PC-9 (cell line): ENCODE data around the gene FAM72B. TPM values are rescaled to one million over a fixed set of nuclear protein-coding genes. Genes with fewer than 3 reads are reported as not detected.
A peak's percentile ranks its signal among the peaks of the same experiment; 100 is the strongest.
"Not testable (repeated sequence)": the region's sequence is repeated elsewhere in the genome, so short reads cannot be mapped to it uniquely, and the experiment has no call there.

Source experiments
- BruUV-seq: library from RNA; stranded (reverse); fragments of 400-500 nt; replicated peaks from 2 replicates; lab custom pipeline; 2021; lab: Mats Ljungman, UMichigan
- CTCF ChIA-PET: fragments of 300-600 bp; sonication (Branson Sonifier 250); formaldehyde crosslinking; loops from one replicate; lab custom pipeline; 2022; ENCODE audit warnings: antibody characterized with exemption; lab: Charles Lee
- POLR2A ChIA-PET: fragments of 300-600 bp; sonication (Branson Sonifier 250); formaldehyde crosslinking; loops from one replicate; lab custom pipeline; 2022; ENCODE audit warnings: antibody characterized with exemption; ENCODE audit not compliant: unreplicated experiment; lab: Charles Lee
- DNase-seq, 2 experiments: peaks; one replicate each; pipeline versions ENCODE4 v3.0.0 to v3.0.0-alpha.2; 2015 to 2022; ENCODE audit warnings: mixed read lengths in 1 of 2
- H2AFZ ChIP-seq: fragments of 200-600 bp; sonication (generic); 2 replicates; pipeline ENCODE4 v1.8.1; 2017; ENCODE audit warnings: antibody characterized with exemption
- H3F3A ChIP-seq: fragments of 200-600 bp; sonication (generic); 2 replicates; pipeline ENCODE4 v1.8.1; 2017; ENCODE audit warnings: antibody characterized with exemption, mild to moderate bottlenecking, low read depth; ENCODE audit not compliant: insufficient read depth
- H3K27ac ChIP-seq: fragments of 200-600 bp; sonication (generic); 2 replicates; pipeline ENCODE4 v1.6.1; 2016; ENCODE audit warnings: mixed run types
- H3K27me3 ChIP-seq: fragments of 200-600 bp; sonication (generic); 2 replicates; pipeline ENCODE4 v1.6.1; 2016; ENCODE audit warnings: low read depth, mixed run types; ENCODE audit not compliant: insufficient read depth
- H3K36me3 ChIP-seq: fragments of 200-600 bp; sonication (generic); 2 replicates; pipeline ENCODE4 v1.6.1; 2016; ENCODE audit warnings: low read depth, mixed run types
- H3K4me1 ChIP-seq: fragments of 200-600 bp; sonication (generic); replicated peaks from 2 replicates; pipeline ENCODE4 v1.6.1; 2016; ENCODE audit warnings: mixed run types; ENCODE audit not compliant: insufficient read depth
- H3K4me2 ChIP-seq: fragments of 200-600 bp; sonication (generic); 2 replicates; pipeline ENCODE4 v1.6.1; 2017; ENCODE audit warnings: mixed run types
- H3K4me3 ChIP-seq: fragments of 200-600 bp; sonication (generic); 2 replicates; pipeline ENCODE4 v1.6.1; 2016; ENCODE audit warnings: mixed run types
- H3K79me2 ChIP-seq: fragments of 200-600 bp; sonication (generic); 2 replicates; pipeline ENCODE4 v1.6.1; 2017; ENCODE audit warnings: low read depth, mixed run types
- H3K9me2 ChIP-seq: fragments of 200-600 bp; sonication (generic); 2 replicates; pipeline ENCODE4 v1.8.1; 2017; ENCODE audit warnings: mild to moderate bottlenecking; ENCODE audit not compliant: insufficient read depth
- H3K9me3 ChIP-seq: fragments of 200-600 bp; sonication (generic); 2 replicates; pipeline ENCODE4 v1.8.1; 2016; ENCODE audit warnings: low read depth; ENCODE audit not compliant: insufficient read depth
- H4K20me1 ChIP-seq: fragments of 200-600 bp; sonication (generic); 2 replicates; pipeline ENCODE4 v1.8.1; 2017; ENCODE audit not compliant: insufficient read depth
- intact Hi-C: fragments of 100-400 bp; cut with micrococcal nuclease; formaldehyde crosslinking; loops from one replicate; pipeline ENCODE4 v1.10.0; 2022; ENCODE audit not compliant: unreplicated experiment
- total RNA-seq: library from RNA; stranded (reverse); gene quantifications from 2 replicates; pipeline ENCODE4 v1.2.3, GENCODE V29; 2021

FAM72B gene
- total RNA-seq, 1 experiment from 2014 or later = 19.4 TPM

DNA sequence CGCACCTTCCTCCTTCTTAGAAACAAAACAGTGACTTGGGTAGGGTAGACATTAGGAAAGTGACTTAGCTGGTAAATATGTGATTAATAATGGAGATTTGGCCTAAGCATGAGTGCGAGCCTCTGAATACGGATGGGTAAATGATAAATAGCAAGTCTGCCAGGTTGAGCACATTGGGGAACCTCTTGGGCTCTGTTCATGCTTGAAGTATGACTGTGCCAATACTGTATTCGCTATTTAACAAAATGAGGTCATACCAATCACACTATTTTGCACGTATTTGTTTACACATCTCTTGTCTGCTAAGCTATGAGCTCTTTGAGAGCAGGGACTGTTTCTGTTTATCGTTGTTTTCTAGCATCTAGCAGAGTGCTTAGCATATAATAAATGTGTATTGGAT is 24.2 kb upstream of the FAM72B start:
- H3K4me2 ChIP-seq, CTCF ChIA-PET, H3F3A ChIP-seq, BruUV-seq, H3K27me3 ChIP-seq, DNase-seq, H3K79me2 ChIP-seq, H3K4me3 ChIP-seq, POLR2A ChIA-PET, H3K36me3 ChIP-seq, H3K9me2 ChIP-seq, H3K27ac ChIP-seq, intact Hi-C loops, H3K4me1 ChIP-seq, H2AFZ ChIP-seq, H3K9me3 ChIP-seq, H4K20me1 ChIP-seq: not testable (repeated sequence)

DNA sequence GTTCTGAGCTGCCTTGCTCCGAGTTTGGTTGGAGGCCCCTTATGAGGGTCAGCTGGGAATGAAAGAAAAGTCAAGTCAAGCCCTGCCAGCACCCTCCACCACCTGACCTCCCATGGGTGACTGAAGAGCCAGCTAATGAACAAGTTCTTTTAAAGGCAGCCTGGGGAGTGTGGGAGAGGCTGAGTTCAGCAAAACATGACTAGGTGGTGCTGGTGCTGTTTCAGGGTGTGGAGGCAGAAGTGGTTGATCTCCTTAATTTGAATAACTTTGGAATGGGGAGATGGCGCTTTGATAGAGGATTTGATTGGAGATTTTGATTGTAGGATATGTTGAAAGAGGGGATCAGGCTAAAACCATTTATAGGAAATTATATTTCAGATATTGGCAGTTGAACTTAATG is 23.2 kb upstream of the FAM72B start:
- CTCF ChIA-PET, H2AFZ ChIP-seq, H3K36me3 ChIP-seq, H3K79me2 ChIP-seq, H3K4me3 ChIP-seq, DNase-seq, H3K27me3 ChIP-seq, POLR2A ChIA-PET, BruUV-seq, H3K27ac ChIP-seq, H3K4me1 ChIP-seq, H3K9me2 ChIP-seq, intact Hi-C loops, H3K4me2 ChIP-seq, H3K9me3 ChIP-seq, H3F3A ChIP-seq, H4K20me1 ChIP-seq: not testable (repeated sequence)

DNA sequence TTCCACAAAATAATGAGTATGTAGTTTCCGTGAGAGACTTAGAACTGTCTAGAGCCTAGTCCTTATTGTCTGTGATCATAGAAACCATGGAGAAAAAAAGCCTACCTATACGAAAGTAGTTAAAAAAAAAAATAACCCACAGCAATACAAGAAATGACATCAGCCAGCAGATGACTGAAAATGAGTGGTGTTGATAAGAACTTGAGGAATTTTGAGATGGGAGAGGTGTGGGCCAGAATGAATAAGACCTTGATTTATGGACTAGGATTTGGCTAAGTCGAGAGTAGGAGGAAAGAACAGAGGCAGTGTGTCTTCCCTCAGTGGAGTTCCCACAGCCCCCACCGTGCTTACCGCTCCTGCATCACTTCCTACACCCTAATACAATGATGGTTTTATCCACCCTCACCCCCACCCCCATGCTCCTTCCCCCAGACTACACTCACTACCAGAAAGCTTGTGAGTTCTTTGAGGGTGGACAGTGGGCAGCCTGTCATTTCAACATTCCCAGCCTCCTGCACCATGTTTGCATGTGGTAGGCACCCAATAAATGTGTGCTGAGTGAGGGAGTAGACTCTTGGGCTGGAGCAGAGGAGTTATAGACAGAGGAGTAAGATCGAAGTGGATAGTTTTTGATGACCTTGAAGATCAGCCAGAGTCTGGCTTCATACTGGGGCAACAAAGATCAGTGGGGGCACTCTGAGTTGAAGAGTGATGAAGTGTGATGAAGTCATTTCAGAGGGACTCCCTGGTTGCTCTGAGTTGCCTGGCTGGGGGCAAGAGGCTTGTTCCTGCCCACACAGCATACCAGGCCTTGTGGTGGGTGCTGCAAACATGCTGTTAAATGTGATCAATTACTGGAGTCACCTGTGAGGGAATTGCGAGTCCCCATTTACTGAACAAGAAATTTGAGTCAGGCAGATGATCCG is 21.9 kb upstream of the FAM72B start:
- H2AFZ ChIP-seq, H3K27ac ChIP-seq, H4K20me1 ChIP-seq, DNase-seq, H3K9me2 ChIP-seq, H3K9me3 ChIP-seq, POLR2A ChIA-PET, H3F3A ChIP-seq, BruUV-seq, H3K4me2 ChIP-seq, CTCF ChIA-PET, H3K4me3 ChIP-seq, H3K27me3 ChIP-seq, H3K79me2 ChIP-seq, H3K36me3 ChIP-seq, H3K4me1 ChIP-seq, intact Hi-C loops: not testable (repeated sequence)

DNA sequence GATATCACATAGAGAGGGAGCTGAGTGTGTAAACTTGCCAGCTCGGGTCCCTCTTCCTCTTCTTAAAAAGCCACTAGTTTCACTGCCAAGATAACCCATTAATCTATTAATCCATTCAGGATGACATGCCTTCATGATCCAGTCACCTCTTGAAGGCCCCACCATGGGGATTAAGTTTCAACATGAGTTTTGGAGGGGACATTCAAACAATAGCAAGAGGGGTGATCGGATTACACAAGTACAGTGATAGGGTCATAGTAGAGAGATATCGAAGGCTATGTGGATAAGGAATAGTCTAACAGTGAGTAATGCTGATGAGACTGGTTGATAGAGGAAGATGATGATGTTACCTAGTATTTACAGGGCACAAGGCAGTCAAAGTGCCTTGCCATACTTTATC is 18.8 kb upstream of the FAM72B start:
- H3K9me3 ChIP-seq, POLR2A ChIA-PET, CTCF ChIA-PET, H4K20me1 ChIP-seq, H3K4me2 ChIP-seq, H3K27ac ChIP-seq, H3K4me3 ChIP-seq, H3K79me2 ChIP-seq, H3K36me3 ChIP-seq, H3K4me1 ChIP-seq, BruUV-seq, H2AFZ ChIP-seq, H3K9me2 ChIP-seq, intact Hi-C loops, H3K27me3 ChIP-seq, H3F3A ChIP-seq: not testable (repeated sequence)
- peak in 1 of 2 experiments; percentile 50 for DNase-seq

DNA sequence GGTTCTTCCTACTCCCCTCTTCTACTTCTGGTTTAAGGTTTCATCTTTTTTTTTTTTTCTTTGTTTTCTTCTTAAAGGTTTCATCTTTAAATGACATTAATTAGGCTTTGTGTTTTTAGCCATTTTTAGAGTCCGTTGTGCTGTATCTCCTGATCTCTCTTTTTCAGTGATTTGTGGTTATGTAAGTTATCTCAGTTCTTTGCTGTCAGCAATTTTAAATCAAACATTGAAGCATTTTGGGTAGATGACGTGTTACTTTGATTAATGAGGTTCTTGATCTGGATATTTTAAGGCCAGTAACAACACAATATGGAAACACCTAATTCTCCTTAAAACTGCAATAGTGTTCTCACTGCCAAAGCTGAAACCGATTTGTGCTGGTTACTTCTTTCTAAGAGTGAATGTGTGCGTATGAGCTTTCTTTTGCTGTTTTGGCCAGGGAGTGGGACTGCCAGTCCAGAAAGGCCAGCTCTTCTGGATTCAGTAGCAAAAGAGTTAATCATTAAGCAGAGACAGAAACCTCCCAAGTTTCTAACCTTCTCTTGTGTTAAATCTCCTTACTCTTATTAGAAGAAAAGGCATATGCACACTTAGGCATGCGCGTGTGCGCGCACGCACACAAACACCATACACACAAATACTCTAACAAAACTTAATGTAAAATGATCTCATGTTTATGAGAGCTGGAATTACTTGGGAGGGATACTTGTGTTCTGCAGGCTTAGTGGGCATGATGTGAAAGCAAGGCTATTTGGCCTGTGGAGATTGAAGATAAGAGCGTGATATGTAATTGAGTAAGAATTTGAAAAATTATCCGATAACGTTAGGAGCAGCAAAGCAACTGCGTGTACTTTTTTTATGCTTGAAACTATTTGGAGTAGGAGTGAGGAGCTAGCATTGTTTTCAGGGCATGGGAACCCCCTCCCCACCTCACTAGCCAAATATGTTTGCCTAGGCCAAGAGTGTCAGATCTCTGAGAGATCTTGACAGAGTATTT is 17.1 kb upstream of the FAM72B start:
- H3K27me3 ChIP-seq, H3K9me2 ChIP-seq, H3K4me2 ChIP-seq, CTCF ChIA-PET, H3K79me2 ChIP-seq, H3K36me3 ChIP-seq, H3F3A ChIP-seq, H3K4me1 ChIP-seq, H3K9me3 ChIP-seq, intact Hi-C loops, H3K27ac ChIP-seq, H2AFZ ChIP-seq, POLR2A ChIA-PET, H3K4me3 ChIP-seq, H4K20me1 ChIP-seq, BruUV-seq: not testable (repeated sequence)
- DNase-seq = peak; percentile 23 to 26

DNA sequence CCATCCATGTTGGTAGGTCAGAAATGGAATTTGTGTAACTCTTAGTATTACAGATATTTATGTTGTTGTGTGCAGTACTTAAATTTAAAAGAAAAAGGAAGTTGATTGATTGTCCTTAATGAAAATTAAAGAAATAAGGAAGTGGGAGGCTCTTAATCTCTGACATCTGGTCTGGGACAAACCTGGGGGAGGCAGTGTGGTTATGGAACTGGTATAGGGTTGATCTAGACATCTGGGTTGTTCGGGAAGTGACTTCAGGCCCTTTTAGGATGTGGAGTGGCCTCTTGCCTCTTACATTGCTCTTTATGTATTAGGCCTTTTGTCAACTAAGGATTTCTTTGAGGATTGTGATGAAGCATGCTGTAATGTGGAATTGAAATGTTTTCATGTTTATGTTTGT is 16.1 kb upstream of the FAM72B start:
- not testable (repeated sequence) for H3K36me3 ChIP-seq

DNA sequence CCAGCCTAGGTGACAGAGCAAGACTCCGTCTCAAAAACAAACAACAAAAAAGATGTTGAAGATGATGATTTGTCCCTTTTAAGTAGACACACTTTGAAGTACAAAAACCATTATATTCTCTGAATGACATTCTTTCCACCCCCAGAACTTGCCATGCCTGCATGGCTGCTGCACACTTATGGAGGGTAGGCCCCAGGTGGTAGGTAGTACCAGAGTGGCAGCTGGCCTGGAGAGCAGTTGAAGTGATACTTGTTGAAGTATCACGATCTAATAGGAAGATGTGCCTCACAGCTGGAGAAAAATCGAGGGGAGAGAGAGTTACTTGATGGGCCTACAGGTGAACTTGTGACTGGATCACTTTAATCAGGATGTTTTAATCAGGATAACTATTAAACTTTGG is 15.6 kb upstream of the FAM72B start:
- H3K79me2 ChIP-seq, CTCF ChIA-PET, H3K27me3 ChIP-seq, H3K4me1 ChIP-seq, H3K36me3 ChIP-seq, H3K4me3 ChIP-seq, DNase-seq, H3K4me2 ChIP-seq, H3F3A ChIP-seq, H3K9me3 ChIP-seq, BruUV-seq, POLR2A ChIA-PET, H2AFZ ChIP-seq, intact Hi-C loops, H3K27ac ChIP-seq, H3K9me2 ChIP-seq, H4K20me1 ChIP-seq: not testable (repeated sequence)

More for the DNA sequence above, 16.1 kb upstream of the FAM72B start:
- H2AFZ ChIP-seq, POLR2A ChIA-PET, DNase-seq, H3K4me3 ChIP-seq, H3K4me1 ChIP-seq, H3K9me2 ChIP-seq, BruUV-seq, H3K9me3 ChIP-seq, H3K27me3 ChIP-seq, H3K4me2 ChIP-seq, H3K27ac ChIP-seq, H4K20me1 ChIP-seq, CTCF ChIA-PET, H3F3A ChIP-seq, H3K79me2 ChIP-seq, intact Hi-C loops: not testable (repeated sequence)
